Measurements from ENCODE around the gene MRGPRD. TPM values are rescaled to one million over a fixed set of nuclear protein-coding genes. Genes with fewer than 3 reads are reported as not detected.

MRGPRD gene
- total RNA-seq, 1 experiment from 2014 or later = not detected

GRCh38 chr11:68956142-68956541 lies 24.6 kb downstream of the MRGPRD start (continued):
- no peak for TF ChIP-seq FOXP4 (CRISPR knock-in tag; IDR thresholded peaks at IDR 0.05)
- no peak for TF ChIP-seq ZNF219 (CRISPR knock-in tag; IDR thresholded peaks at IDR 0.05; ENCODE audit: borderline replicate concordance)

- TF ChIP-seq FOXK1 (CRISPR knock-in tag; IDR thresholded peaks at IDR 0.05) (no peak), CREM (CRISPR knock-in tag; IDR thresholded peaks at IDR 0.05) (no peak), NFYB (CRISPR knock-in tag; conservative IDR thresholded peaks at IDR 0.05; ENCODE audit: low read depth) (no peak), SMAD3 (CRISPR knock-in tag; IDR thresholded peaks at IDR 0.05; ENCODE audit: borderline replicate concordance) (no peak), OVOL2 (CRISPR knock-in tag; IDR thresholded peaks at IDR 0.05; ENCODE audit: borderline replicate concordance) (no peak)
- Mint-ChIP-seq H3K4me3 (no peak overlapping the region), H3K9me3 (no peaks in the 10 kb centered on the region), H3K36me3 (no peaks in the 10 kb centered on the region), H3K4me1 (peaks cover 14% of the 10 kb centered on the region), H3K27me3 (ENCODE audit: low read depth) (no peaks in the 10 kb centered on the region), H3K27ac (no peak overlapping the region)
- ChIA-PET POLR2A (no interaction called here), CTCF (interaction anchor here (0.6 to 5.5 kb wide), 27 partner anchors 9 to 688 kb away, joined by 3 to 40 read pairs (median 3); partner anchors contain the start of genes MRGPRD, MRGPRF and TPCN2)
- ATAC-seq (peak; percentile 47), DNase-seq (ENCODE audit: low spot score) (no peak)
These were observed 25.2 kb downstream of the MRGPRD start for GRCh38 chr11:68955607-68955958.

GRCh38 chr11:68954836-68955606 lies 25.8 kb downstream of the MRGPRD start:
- no peaks in the 10 kb centered on the region for H3K27me3 Mint-ChIP-seq (ENCODE audit: low read depth)
- H3K36me3 Mint-ChIP-seq = no peaks in the 10 kb centered on the region
- no peaks in the 10 kb centered on the region for H3K9me3 Mint-ChIP-seq
- H3K27ac Mint-ChIP-seq = peak overlapping the region; percentile 76; the same call in 1 of the 2 replicates
- ChIA-PET POLR2A (no interaction called here), CTCF (interaction anchor here (0.6 to 5.5 kb wide), 15 partner anchors 13 to 798 kb away, joined by 3 to 40 read pairs (median 6); partner anchors contain the start of genes MRGPRD, MRGPRF and TPCN2)
- no peak for TF ChIP-seq ZNF512 (CRISPR knock-in tag; IDR thresholded peaks at IDR 0.05; ENCODE audit: borderline replicate concordance)
- 0 out of 2 replicates have a peak, but pooled peaks have one; percentile 18 for TF ChIP-seq FOXP1 (CRISPR knock-in tag; IDR thresholded peaks at IDR 0.05; ENCODE audit: borderline replicate concordance)
- ATAC-seq (peak; percentile 9; the same call in 1 of the 2 replicates), DNase-seq (ENCODE audit: low spot score) (no peak)
- peaks cover 20% of the 10 kb centered on the region for H3K4me1 Mint-ChIP-seq
- H3K4me3 Mint-ChIP-seq = no peak overlapping the region

GRCh38 chr11:68950762-68951161 lies 30.0 kb downstream of the MRGPRD start:
- DNase-seq (ENCODE audit: low spot score) (peak; percentile 36), ATAC-seq (peak; percentile 53)
- TF ChIP-seq ATF6 (CRISPR knock-in tag; IDR thresholded peaks at IDR 0.05) (no peak), ARID4B (CRISPR knock-in tag; IDR thresholded peaks at IDR 0.05; ENCODE audit: borderline replicate concordance) (no peak), ZBTB21 (CRISPR knock-in tag; IDR thresholded peaks at IDR 0.05; ENCODE audit: borderline replicate concordance) (no peak), SP1 (CRISPR knock-in tag; conservative IDR thresholded peaks at IDR 0.05) (no peak), E2F4 (CRISPR knock-in tag; IDR thresholded peaks at IDR 0.05; ENCODE audit: borderline replicate concordance, low read depth) (no peak), GTF2I (CRISPR knock-in tag; conservative IDR thresholded peaks at IDR 0.05) (no peak), TP53 (CRISPR knock-in tag; IDR thresholded peaks at IDR 0.05) (no peak)
- ChIA-PET POLR2A (interaction anchor here (0.6 kb wide), 1 partner anchor 61 kb away, joined by 3 read pairs; no protein-coding TSS in a partner anchor), CTCF (interaction anchor here (0.6 to 2.4 kb wide), 31 partner anchors 10 to 692 kb away, joined by 3 to 24 read pairs (median 4); partner anchors contain the start of genes IGHMBP2, MRGPRF and TPCN2)
- peaks cover 26% of the 10 kb centered on the region for H3K4me1 Mint-ChIP-seq
- no peaks in the 10 kb centered on the region for H3K27me3 Mint-ChIP-seq (ENCODE audit: low read depth)
- no peak overlapping the region; the same call in 1 of the 2 replicates for H3K27ac Mint-ChIP-seq
- H3K4me3 Mint-ChIP-seq = no peak overlapping the region
- no peaks in the 10 kb centered on the region for H3K9me3 Mint-ChIP-seq
- H3K36me3 Mint-ChIP-seq = no peaks in the 10 kb centered on the region

Data from WTC11 (cell line).